HG03196 (cell line): Measurements from ENCODE around the gene TAL1.

ENCODE experiments used
- ATAC-seq: cut with Tn5 transposase; IDR thresholded peaks from one replicate; pipeline ENCODE4 v1.9.1; 2021; ENCODE audit not compliant: unreplicated experiment

Gene TAL1

GRCh38 chr1:47229886-47230691, 1.9 kb downstream of the TAL1 start:
- no peak for ATAC-seq

GRCh38 chr1:47229031-47229885, 2.8 kb downstream of the TAL1 start:
- no peak for ATAC-seq

DNA sequence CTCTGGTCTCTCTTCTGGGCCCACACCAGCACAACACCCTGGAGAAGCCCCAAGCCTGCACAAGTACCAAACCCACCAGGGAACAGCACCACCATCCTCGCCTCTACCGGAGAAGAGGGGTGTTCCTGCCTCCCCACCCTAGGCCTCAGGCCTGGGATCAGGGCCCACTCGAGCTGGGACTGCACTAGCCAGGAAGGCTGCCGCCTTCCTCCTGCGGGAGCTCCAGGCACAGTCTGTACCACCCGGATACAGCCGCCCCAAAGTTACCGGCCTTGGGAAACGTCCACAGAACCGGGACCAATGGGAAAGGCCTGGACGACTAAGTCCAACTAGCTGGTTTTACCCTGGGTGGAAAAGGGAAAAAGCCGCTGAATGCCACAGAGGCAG, 3.4 kb downstream of the TAL1 start:
- ATAC-seq: no peak

DNA sequence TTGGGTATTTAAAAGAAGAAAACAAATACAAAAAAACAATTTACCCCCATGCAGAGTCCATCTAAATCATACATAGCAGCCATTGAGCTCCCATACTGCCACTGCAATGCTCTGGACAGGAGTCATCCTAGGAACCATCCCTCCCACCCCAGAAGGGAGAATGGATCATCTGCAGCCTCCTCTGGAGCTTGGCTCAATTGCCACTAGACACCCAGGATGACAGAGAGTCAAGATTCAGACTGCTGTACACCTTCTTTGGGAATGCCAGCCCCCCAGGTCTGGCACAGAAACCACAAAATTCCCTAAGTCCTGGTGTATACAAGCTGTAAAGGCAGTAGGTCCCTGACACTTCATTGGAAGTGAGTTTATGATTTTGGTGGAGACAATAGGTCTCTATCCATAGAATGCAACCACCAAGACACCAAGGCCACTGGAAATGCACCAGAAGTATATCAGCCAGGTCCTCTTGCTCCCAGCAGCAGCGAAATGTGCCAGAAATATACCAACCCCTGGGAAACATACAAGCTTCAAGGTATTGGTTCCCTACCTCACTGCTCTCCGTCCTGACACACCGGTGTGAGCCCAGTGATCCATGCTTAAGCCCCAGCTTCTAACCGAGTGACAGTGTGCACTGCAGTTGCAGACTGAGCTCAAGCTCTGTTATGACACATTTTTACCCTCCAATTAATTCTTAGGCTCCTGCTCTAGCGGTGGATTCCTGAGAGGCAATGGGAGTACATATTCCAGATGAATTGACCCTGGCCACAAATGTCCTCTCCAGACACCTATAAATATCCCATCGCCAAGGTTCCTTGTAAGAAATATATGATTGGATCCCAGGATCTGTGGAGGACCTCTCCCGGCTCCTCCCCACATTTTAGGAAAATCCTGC, 4.4 kb downstream of the TAL1 start:
- ATAC-seq: no peak

DNA sequence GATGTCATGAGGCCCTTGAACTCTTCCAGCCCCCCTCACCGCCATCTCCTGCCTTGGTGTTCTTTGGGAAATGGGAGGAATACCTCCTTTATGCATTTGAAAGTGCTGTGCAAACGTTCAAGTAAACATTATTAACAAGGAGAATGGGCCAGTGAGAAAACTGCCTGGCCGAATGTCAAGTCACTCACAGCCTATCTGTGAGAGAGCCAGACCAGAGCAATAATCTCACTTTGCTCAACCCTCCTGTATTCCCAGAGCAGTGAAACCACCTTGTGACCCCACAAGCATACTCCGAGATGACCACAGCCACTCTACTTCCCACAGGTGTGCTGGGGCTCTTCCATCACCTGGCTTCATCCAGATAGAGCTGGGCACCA, 5.2 kb downstream of the TAL1 start:
- no peak for ATAC-seq

DNA sequence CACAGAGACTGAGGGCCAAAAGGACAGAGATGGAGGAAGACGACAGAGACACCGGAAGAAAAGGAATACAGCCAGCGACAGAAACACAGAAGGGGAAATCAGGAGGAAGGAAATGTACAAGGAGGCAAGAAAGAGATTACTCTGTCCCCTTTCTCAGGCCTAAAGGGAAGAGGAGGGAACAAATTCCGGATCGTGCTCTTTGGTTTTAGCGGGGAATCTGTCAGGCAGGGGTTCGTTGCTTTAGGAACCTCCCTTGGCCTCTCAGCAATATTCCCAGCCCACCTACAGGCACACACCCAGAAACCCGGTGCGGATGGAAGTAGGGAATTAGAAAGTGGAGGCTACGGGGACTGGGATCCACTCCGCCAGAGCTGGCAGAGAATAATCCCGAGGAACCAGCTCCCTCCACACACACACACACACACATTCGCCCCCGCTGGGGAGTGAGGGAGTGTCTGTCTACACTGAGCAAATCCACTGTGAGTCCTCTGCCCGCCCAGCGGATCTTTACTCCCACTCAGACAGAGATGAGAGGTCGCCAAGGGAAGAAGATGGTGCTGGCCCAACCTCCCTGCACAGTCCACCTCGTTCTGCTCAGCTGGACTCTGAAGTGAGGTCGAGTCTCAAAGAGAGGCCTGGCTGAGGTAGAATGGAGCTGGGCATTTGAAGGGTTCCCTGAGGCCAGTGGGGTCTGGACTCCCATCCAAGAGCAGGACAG, 5.7 kb downstream of the TAL1 start:
- ATAC-seq: no peak

GRCh38 chr1:47225430-47226100, 6.5 kb downstream of the TAL1 start:
- no peak for ATAC-seq

GRCh38 chr1:47224676-47225399, 7.2 kb downstream of the TAL1 start:
- ATAC-seq: no peak

DNA sequence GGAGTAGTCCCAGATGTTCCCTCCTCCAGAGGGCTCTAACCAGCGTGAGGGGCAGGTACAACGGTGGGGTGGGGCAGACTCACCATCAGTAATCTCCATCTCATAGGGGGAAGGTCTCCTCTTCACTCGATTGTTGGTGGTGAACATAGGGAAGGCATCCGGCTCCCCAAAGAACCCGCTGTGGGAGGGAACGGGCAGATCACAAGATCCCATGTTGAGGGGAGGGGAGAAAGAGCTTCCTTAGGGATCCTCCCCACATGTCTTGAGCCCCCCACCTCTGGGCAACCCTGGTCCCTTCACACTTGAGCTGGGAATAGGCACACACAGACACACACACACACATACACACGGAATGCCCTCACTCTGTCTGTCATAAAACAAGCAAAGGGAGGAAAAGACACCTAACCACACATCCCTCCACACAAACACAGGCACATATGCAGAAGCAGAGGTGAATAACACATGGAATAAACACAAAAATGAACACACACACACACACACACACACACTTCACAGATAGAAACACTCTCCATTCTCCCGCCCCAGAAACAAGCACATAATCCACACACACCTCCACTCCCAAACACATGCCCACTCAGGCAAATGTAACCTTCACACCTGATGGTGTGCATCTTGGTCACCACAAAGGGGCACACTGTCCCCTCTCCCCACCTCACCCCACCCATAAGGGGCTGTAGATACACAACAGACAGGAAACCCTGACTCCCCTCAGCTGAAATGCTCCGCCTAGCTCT, 7.9 kb downstream of the TAL1 start:
- no peak for ATAC-seq

DNA sequence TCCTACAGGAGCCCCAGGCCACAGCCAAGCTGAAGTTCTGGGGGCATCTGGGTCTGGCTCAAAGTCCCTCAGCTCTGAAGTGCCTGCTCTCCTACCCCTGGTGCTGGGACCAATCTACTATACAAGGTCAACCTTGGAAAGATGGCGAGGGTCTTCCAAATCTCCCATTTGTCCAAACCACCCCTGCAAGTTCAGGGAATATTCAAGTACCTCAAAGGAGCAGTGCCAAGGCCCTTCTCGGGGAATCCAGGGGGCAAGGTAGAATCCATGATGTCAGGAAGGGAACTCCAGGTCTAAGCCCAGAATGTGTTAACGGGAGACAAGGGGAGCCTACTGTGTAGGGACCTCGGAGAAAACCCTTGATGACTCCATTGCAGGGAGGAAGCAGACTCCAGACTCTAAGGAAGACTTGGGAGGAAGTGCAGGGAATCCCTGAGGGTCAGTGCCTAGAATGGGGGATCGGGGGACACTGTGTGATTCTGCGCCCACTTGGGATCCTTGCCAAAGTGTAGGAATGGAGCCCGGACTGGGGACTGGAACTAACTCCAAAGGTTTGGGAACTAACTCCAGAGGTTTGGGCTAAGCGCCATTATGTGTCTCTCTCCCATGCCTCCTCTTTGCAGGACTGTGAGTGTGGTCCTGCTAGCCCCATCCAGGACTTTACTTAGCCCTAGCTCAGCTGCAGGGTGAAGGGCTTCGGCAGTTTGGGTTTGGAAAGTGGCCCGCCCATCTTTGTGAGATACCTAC, 8.7 kb downstream of the TAL1 start:
- ATAC-seq: no peak

DNA sequence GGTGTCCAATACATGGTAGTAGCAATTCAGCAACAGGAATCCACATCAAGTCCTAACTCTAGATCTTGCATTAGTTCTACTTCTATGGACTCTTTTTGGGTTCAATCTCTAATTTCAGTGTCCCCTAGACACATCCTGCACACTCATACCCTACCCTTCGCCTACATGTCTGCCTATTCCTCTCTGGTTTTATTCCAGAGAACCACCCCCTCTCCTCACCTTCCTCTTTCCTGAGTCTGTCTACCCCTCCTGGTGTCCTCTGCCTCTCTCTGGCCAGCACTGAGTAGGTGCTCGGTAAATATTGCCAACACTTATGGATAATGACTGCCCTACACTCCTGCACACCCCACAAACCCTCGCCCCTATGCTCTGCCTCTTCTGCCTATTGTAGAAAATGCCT, 9.5 kb downstream of the TAL1 start:
- no peak for ATAC-seq

DNA sequence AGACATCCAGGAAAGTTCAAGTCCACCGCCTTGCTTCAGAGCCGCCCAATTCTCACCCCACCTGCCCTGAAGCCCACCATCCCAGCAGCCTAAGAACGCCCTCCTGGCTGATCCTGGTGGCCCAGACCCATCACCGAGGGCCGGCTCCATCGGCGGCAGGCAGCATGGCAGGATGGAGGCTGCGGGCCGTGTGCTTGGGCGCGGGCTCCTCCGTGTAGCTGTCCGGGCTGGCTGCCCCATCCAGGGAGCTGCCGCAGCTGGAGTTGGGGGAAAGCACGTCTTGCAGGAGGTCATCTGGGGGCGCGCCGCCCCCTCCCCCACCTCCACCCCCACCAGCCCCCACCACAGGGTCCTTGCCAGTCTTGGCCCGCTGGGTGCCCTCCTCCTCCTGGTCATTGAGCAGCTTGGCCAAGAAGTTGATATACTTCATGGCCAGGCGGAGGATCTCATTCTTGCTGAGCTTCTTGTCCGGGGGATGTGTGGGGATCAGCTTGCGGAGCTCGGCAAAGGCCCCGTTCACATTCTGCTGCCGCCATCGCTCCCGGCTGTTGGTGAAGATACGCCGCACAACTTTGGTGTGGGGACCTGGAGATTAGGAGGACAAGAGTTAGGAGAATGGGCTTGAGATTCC, 12.3 kb downstream of the TAL1 start:
- no peak for ATAC-seq

- no peak for ATAC-seq
These were observed 13.0 kb downstream of the TAL1 start for GRCh38 chr1:47219001-47219400.

GRCh38 chr1:47216278-47217059, 15.6 kb downstream of the TAL1 start:
- no peak for ATAC-seq

- no peak for ATAC-seq
These were observed 16.3 kb downstream of the TAL1 start for GRCh38 chr1:47215713-47216112.

- ATAC-seq: no peak
These were observed 17.5 kb downstream of the TAL1 start for GRCh38 chr1:47214549-47214948.
